SK-N-SH treated with all-trans-retinoic acid at 6 μM for 48 hours (cell line): ENCODE measurements around the gene FERD3L.

ENCODE experiments used
- ATAC-seq: fragments of 200-7000 bp; cut with Tn5 transposase; 3 replicates; pipeline ENCODE4 v1.9.1; 2020; ENCODE audit warnings: mild to moderate bottlenecking, moderate library complexity
- BACH2 ChIP-seq: fragments of 250-450 bp; sonication (Bioruptor Pico); IDR thresholded peaks from 2 replicates; pipeline ENCODE4 v1.9.0; 2021; ENCODE audit warnings: mild to moderate bottlenecking, borderline replicate concordance
- CSDC2 ChIP-seq: fragments of 250-450 bp; sonication (Bioruptor Pico); IDR thresholded peaks from 2 replicates; pipeline ENCODE4 v1.5.0; 2020; ENCODE audit warnings: mild to moderate bottlenecking, moderate library complexity
- ESRRG ChIP-seq: fragments of 250-450 bp; sonication (Bioruptor Pico); IDR thresholded peaks from 2 replicates; pipeline ENCODE4 v1.6.1; 2021; ENCODE audit warnings: mild to moderate bottlenecking
- GLIS3 ChIP-seq: fragments of 250-450 bp; sonication (Bioruptor Pico); IDR thresholded peaks from 2 replicates; pipeline ENCODE4 v1.5.0; 2020; ENCODE audit warnings: mild to moderate bottlenecking, moderate library complexity
- OSR1 ChIP-seq: fragments of 250-450 bp; sonication (Bioruptor Pico); IDR thresholded peaks from 2 replicates; pipeline ENCODE4 v1.8.0; 2022; ENCODE audit warnings: moderate library complexity, mild to moderate bottlenecking, inconsistent platforms
- PPARA ChIP-seq: fragments of 250-450 bp; sonication (Bioruptor Pico); IDR thresholded peaks from 2 replicates; pipeline ENCODE4 v1.5.0; 2020; ENCODE audit warnings: mild to moderate bottlenecking, borderline replicate concordance
- RARB ChIP-seq: fragments of 250-450 bp; sonication (Bioruptor Pico); IDR thresholded peaks from 2 replicates; pipeline ENCODE4 v1.8.0; 2021; ENCODE audit warnings: mild to moderate bottlenecking, moderate library complexity
- SNAI2 ChIP-seq: fragments of 250-450 bp; sonication (Bioruptor Pico); IDR thresholded peaks from 2 replicates; pipeline ENCODE4 v1.5.0; 2020; ENCODE audit warnings: mild to moderate bottlenecking, moderate library complexity
- ZFP3 ChIP-seq: fragments of 250-450 bp; sonication (Bioruptor Pico); IDR thresholded peaks from 2 replicates; pipeline ENCODE4 v1.5.0; 2020; ENCODE audit warnings: mild to moderate bottlenecking, moderate library complexity
- ZFP30 ChIP-seq: fragments of 450-650 bp; formaldehyde crosslinking; IDR thresholded peaks from 2 replicates; pipeline ENCODE4 v1.5.0; 2022; ENCODE audit warnings: mild to moderate bottlenecking, moderate library complexity
- ZNF70 ChIP-seq: fragments of 450-650 bp; formaldehyde crosslinking; IDR thresholded peaks from 2 replicates; pipeline ENCODE4 v1.5.0; 2020; ENCODE audit warnings: mild to moderate bottlenecking, moderate library complexity
- ZNF8 ChIP-seq: fragments of 450-650 bp; formaldehyde crosslinking; IDR thresholded peaks from 2 replicates; pipeline ENCODE4 v1.5.0; 2020; ENCODE audit warnings: mild to moderate bottlenecking, moderate library complexity
- TF ChIP-seq, protein P1 (sequence below): fragments of 250-450 bp; sonication (Bioruptor Pico); IDR thresholded peaks from 2 replicates; pipeline ENCODE4 v1.8.0; 2020; ENCODE audit warnings: mild to moderate bottlenecking, moderate library complexity, borderline replicate concordance
- TF ChIP-seq, protein P2 (sequence below): fragments of 250-450 bp; sonication (Bioruptor Pico); IDR thresholded peaks from 2 replicates; pipeline ENCODE4 v1.5.0; 2020; ENCODE audit warnings: mild to moderate bottlenecking, moderate library complexity
- TF ChIP-seq, protein P3 (sequence below): fragments of 250-450 bp; sonication (Bioruptor Pico); IDR thresholded peaks from 2 replicates; pipeline ENCODE4 v1.5.1; 2020; ENCODE audit warnings: low read depth, mild to moderate bottlenecking, moderate library complexity
- TF ChIP-seq, protein P4 (sequence below): fragments of 250-450 bp; sonication (Bioruptor Pico); IDR thresholded peaks from 2 replicates; pipeline ENCODE4 v1.5.1; 2021; ENCODE audit warnings: mild to moderate bottlenecking, moderate library complexity

Gene FERD3L

DNA sequence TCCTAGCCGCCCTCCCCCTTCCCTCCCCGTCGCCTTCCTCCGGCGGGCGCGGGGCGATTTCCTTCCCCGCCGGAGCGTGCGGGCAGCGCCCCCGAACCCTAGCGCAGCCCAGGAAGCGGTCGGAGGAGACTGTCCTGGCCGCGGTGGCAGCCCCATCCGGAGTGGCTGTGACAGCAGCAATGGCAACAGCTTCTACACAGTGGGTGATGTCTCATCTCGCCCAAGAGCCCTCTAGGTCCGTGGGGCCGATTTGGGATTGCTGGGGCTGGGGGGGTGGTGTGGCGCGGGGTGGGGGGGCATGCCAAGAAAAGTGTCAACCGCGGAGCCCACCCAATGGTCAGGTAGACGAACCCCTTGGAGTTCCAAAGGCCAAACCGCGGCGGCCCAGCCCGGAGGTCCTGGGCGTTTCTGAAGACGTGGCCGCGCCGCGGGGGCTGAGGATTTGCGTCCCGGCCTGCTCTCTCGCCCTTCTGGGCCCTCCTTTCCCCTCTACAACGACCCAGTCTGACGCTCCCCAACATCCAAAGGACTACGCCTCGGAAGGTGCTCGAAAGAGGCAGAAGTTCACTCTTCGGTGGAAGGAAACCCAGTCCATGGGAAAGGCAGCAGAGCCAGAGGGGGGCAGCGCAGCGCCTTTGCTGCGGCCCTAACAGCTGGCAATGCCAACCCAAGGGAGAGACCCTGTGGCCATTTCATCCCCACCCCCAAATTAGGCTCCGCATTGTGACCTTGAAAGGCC lies 27.2 kb downstream of the FERD3L start:
- peak; percentile 53 for ATAC-seq
- TF ChIP-seq, protein P1, sequence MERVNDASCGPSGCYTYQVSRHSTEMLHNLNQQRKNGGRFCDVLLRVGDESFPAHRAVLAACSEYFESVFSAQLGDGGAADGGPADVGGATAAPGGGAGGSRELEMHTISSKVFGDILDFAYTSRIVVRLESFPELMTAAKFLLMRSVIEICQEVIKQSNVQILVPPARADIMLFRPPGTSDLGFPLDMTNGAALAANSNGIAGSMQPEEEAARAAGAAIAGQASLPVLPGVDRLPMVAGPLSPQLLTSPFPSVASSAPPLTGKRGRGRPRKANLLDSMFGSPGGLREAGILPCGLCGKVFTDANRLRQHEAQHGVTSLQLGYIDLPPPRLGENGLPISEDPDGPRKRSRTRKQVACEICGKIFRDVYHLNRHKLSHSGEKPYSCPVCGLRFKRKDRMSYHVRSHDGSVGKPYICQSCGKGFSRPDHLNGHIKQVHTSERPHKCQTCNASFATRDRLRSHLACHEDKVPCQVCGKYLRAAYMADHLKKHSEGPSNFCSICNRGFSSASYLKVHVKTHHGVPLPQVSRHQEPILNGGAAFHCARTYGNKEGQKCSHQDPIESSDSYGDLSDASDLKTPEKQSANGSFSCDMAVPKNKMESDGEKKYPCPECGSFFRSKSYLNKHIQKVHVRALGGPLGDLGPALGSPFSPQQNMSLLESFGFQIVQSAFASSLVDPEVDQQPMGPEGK (CRISPR knock-in tag): peak; percentile 38; the same call in 1 of the 2 replicates
- TF ChIP-seq, protein P2, sequence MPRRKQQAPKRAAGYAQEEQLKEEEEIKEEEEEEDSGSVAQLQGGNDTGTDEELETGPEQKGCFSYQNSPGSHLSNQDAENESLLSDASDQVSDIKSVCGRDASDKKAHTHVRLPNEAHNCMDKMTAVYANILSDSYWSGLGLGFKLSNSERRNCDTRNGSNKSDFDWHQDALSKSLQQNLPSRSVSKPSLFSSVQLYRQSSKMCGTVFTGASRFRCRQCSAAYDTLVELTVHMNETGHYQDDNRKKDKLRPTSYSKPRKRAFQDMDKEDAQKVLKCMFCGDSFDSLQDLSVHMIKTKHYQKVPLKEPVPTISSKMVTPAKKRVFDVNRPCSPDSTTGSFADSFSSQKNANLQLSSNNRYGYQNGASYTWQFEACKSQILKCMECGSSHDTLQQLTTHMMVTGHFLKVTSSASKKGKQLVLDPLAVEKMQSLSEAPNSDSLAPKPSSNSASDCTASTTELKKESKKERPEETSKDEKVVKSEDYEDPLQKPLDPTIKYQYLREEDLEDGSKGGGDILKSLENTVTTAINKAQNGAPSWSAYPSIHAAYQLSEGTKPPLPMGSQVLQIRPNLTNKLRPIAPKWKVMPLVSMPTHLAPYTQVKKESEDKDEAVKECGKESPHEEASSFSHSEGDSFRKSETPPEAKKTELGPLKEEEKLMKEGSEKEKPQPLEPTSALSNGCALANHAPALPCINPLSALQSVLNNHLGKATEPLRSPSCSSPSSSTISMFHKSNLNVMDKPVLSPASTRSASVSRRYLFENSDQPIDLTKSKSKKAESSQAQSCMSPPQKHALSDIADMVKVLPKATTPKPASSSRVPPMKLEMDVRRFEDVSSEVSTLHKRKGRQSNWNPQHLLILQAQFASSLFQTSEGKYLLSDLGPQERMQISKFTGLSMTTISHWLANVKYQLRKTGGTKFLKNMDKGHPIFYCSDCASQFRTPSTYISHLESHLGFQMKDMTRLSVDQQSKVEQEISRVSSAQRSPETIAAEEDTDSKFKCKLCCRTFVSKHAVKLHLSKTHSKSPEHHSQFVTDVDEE: 0 out of 2 replicates have a peak, but pooled peaks have one; percentile 31
- TF ChIP-seq, protein P3, sequence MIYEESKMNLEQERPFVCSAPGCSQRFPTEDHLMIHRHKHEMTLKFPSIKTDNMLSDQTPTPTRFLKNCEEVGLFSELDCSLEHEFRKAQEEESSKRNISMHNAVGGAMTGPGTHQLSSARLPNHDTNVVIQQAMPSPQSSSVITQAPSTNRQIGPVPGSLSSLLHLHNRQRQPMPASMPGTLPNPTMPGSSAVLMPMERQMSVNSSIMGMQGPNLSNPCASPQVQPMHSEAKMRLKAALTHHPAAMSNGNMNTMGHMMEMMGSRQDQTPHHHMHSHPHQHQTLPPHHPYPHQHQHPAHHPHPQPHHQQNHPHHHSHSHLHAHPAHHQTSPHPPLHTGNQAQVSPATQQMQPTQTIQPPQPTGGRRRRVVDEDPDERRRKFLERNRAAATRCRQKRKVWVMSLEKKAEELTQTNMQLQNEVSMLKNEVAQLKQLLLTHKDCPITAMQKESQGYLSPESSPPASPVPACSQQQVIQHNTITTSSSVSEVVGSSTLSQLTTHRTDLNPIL (CRISPR knock-in tag): no peak

DNA sequence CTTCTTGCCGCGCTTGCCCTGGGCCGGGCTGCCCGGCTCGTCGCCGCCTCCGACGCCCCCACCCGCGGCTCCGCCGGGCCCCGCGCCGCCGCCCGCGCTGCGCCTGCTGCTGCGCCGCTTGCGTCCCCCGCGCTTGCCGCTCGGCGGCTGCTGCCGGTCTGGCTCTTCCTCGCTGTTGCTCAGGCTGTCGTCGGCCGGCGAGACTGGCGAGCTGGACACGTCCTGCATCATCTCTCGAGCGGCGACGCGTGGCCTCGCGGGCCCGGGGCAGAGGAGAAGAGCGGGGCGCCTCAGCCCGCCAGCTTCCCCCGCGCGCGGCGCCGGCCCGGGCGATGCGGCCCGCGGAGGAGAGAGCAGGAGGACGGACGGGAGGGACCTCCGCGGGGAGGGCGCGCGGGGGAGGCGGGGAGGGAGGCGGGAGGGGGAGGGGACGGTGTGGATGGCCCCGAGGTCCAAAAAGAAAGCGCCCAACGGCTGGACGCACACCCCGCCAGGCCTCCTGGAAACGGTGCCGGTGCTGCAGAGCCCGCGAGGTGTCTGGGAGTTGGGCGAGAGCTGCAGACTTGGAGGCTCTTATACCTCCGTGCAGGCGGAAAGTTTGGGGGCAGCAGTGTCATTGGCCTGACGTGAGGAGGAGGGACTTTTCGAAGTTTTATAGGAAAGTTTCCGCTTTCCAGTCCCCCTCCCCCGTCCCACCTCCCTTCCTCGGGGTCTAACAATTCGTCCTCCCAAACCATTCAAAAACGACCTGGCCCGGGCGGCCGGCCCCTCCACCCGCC lies 27.9 kb downstream of the FERD3L start, which contains the start of gene TWIST1:
TSS of gene TWIST1 (minus strand) at position 546 of the 779 bp plus-strand sequence. CDS start at position 231, 315 bp downstream.
- no peak for TF ChIP-seq PPARA
- TF ChIP-seq ZNF8: no peak
- TF ChIP-seq, protein P1 (CRISPR knock-in tag): peak; percentile 28; the same call in 1 of the 2 replicates
- no peak for TF ChIP-seq RARB
- TF ChIP-seq ZNF70: 0 out of 2 replicates have a peak, but pooled peaks have one; percentile 36
- no peak for TF ChIP-seq OSR1
- peak; percentile 84 for ATAC-seq

DNA sequence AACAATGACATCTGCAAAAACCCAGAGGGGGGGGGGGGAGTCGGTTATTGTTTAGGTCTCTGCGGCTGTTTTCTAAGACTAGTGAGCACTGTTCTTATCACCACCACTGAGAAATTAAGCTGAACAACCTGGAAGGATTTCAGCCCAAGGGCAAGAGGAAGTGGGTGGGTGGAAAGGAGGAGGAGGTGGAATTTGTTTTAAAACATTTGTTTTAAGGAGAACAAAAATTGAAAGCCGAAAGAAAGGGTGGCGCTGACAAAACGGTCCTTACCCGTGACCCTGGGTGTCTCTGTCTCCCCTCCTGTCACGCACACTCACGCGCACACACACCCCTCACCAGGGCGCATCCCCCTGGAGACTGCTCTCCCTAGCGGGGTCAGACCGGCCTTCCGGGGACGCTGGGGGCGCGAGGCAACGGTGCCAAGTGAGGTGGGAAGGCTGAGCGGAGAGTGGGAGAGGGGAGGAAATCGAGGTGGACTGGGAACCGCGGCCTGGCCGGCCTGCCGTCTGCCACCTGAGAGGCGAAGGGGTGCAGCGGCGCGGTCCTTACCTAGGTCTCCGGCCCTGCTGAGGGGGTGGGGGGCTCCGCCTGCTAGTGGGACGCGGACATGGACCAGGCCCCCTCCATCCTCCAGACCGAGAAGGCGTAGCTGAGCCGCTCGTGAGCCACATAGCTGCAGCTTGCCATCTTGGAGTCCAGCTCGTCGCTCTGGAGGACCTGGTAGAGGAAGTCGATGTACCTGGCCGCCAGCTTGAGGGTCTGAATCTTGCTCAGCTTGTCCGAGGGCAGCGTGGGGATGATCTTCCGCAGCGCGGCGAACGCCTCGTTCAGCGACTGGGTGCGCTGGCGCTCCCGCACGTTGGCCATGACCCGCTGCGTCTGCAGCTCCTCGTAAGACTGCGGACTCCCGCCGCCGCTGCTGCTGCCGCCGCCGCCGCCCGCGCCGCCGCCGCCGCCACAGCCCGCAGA lies 28.8 kb downstream of the FERD3L start:
- TF ChIP-seq, protein P1 (CRISPR knock-in tag): no peak
- no peak for TF ChIP-seq CSDC2 (CRISPR knock-in tag)
- TF ChIP-seq BACH2 (CRISPR knock-in tag): no peak
- TF ChIP-seq ZFP30: no peak
- no peak for TF ChIP-seq GLIS3
- no peak for TF ChIP-seq SNAI2
- no peak for TF ChIP-seq ESRRG (CRISPR knock-in tag)
- ATAC-seq: no peak

DNA sequence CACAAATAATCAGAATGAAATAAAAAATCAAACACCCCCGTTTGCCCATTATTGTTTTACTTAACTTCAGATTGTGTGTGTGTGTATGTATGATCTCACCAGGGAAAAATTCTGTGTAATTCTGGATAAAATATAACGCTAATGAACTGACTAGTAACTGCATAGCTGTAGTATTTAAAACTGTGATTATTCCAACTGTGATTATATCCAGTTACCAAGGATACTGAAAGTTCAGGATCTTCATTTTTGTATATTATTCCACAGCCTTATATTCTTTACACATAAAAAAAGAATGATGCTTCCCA lies 30.7 kb downstream of the FERD3L start:
- no peak for ATAC-seq
- TF ChIP-seq ZFP3 (CRISPR knock-in tag): no peak
- TF ChIP-seq, protein P4, sequence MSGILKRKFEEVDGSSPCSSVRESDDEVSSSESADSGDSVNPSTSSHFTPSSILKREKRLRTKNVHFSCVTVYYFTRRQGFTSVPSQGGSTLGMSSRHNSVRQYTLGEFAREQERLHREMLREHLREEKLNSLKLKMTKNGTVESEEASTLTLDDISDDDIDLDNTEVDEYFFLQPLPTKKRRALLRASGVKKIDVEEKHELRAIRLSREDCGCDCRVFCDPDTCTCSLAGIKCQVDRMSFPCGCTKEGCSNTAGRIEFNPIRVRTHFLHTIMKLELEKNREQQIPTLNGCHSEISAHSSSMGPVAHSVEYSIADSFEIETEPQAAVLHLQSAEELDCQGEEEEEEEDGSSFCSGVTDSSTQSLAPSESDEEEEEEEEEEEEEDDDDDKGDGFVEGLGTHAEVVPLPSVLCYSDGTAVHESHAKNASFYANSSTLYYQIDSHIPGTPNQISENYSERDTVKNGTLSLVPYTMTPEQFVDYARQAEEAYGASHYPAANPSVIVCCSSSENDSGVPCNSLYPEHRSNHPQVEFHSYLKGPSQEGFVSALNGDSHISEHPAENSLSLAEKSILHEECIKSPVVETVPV (CRISPR knock-in tag): no peak
- TF ChIP-seq, protein P1 (CRISPR knock-in tag): no peak
- TF ChIP-seq, protein P3 (CRISPR knock-in tag): peak; percentile 81
